Muscle layer of colon (tissue), 2 donors: Measurements from ENCODE around the gene GNG12.
A peak's percentile ranks its signal among the peaks of the same experiment; 100 is the strongest.

Experiments used
- H3K27ac ChIP-seq: one replicate; pipeline ENCODE4 v1.7.0; 2013; ENCODE audit warnings: low read depth, mild to moderate bottlenecking, low read length, moderate library complexity
- H3K27me3 ChIP-seq, 2 donors: one replicate each; pipeline ENCODE4 v1.7.0; 2013; ENCODE audit warnings: low read length in 2 of 2, mild to moderate bottlenecking in 2 of 2; ENCODE audit not compliant: insufficient read depth in 2 of 2, control insufficient read depth in 1 of 2
- H3K36me3 ChIP-seq: one replicate; pipeline ENCODE4 v1.7.0; 2013; ENCODE audit warnings: mild to moderate bottlenecking, low read length; ENCODE audit not compliant: insufficient read depth
- H3K4me1 ChIP-seq: one replicate; pipeline ENCODE4 v1.7.0; 2013; ENCODE audit warnings: mild to moderate bottlenecking, low read length; ENCODE audit not compliant: insufficient read depth
- H3K4me3 ChIP-seq, 2 donors: one replicate each; pipeline ENCODE4 v1.7.0; 2013; ENCODE audit warnings: low read length in 2 of 2, low read depth in 1 of 2, mild to moderate bottlenecking in 1 of 2, moderate library complexity in 1 of 2
- H3K9ac ChIP-seq: one replicate; pipeline ENCODE4 v1.7.0; 2013; ENCODE audit warnings: low read length
- H3K9me3 ChIP-seq: one replicate; pipeline ENCODE4 v1.7.0; 2013; ENCODE audit warnings: mild to moderate bottlenecking, low read length
- donor health status: abdominal sarcoma.
- donor health status: Adenocarcinoma of cecum.

GNG12 gene

DNA sequence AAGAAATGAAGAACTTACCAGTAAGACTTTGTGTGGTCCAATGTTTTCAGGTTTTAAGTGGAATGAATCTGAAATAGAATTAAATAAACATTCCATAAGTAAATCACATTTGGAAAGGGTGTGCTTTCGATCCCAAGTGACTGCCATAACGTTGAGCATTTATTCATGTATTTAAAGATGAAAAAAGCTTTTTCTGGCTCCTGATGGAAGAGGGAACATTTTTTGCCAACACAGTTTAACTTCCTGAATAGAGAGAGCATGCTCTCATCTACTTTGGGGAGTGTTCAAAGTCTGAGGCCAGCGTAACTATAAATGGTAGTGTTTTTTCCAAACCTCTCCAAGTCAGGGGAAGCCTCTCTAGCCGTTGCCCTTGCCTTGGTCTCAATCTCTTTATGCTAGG is 55.8 kb downstream of the GNG12 start:
- peak overlapping the region; percentile 14 for H3K27ac ChIP-seq
- no peaks in the 10 kb centered on the region for H3K9me3 ChIP-seq
- H3K4me1 ChIP-seq: peaks cover 12% of the 10 kb centered on the region
- no peak overlapping the region for H3K4me3 ChIP-seq
- H3K36me3 ChIP-seq: no peaks in the 10 kb centered on the region
- no peak overlapping the region for H3K9ac ChIP-seq
- H3K27me3 ChIP-seq: no peaks in the 10 kb centered on the region

- no peaks in the 10 kb centered on the region for H3K27me3 ChIP-seq
- H3K4me3 ChIP-seq: no peak overlapping the region
- H3K4me1 ChIP-seq: peaks cover 12% of the 10 kb centered on the region
- no peaks in the 10 kb centered on the region for H3K9me3 ChIP-seq
- no peak overlapping the region for H3K9ac ChIP-seq
- H3K27ac ChIP-seq: no peak overlapping the region
- no peaks in the 10 kb centered on the region for H3K36me3 ChIP-seq
Measured at GRCh38 chr1:67777016-67777415, 56.3 kb downstream of the GNG12 start.

DNA sequence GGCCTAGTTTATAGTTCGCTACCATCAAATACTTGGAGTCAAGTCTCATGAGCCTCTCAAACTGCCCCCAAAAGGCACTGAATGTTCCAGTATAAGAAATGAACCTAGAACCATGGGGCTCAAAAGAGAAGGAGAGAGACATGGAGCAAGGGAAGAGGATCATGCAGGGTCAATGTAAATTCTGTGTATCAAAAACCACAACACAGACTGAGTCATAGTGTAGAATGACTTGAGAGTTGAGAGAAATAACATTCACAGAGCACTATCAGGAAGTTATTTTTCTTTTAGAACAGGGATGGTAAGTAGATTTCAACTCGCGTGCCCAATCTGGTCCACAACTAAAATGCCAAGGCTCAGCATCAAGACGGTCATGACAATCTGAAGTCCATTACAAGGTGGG is 59.8 kb downstream of the GNG12 start:
- H3K9me3 ChIP-seq: no peaks in the 10 kb centered on the region
- no peaks in the 10 kb centered on the region for H3K27me3 ChIP-seq
- no peaks in the 10 kb centered on the region for H3K36me3 ChIP-seq
- no peak overlapping the region for H3K27ac ChIP-seq
- H3K4me3 ChIP-seq: no peak overlapping the region
- H3K9ac ChIP-seq: no peak overlapping the region
- no peaks in the 10 kb centered on the region for H3K4me1 ChIP-seq

GRCh38 chr1:67771749-67772148 is 61.5 kb downstream of the GNG12 start:
- no peaks in the 10 kb centered on the region for H3K9me3 ChIP-seq
- H3K27ac ChIP-seq: no peak overlapping the region
- H3K4me3 ChIP-seq: no peak overlapping the region
- H3K9ac ChIP-seq: no peak overlapping the region
- no peaks in the 10 kb centered on the region for H3K4me1 ChIP-seq
- no peaks in the 10 kb centered on the region for H3K27me3 ChIP-seq
- H3K36me3 ChIP-seq: no peaks in the 10 kb centered on the region

GRCh38 chr1:67771152-67771551 is 62.1 kb downstream of the GNG12 start:
- no peak overlapping the region for H3K4me3 ChIP-seq
- no peak overlapping the region for H3K27ac ChIP-seq
- H3K36me3 ChIP-seq: no peaks in the 10 kb centered on the region
- no peaks in the 10 kb centered on the region for H3K27me3 ChIP-seq
- no peaks in the 10 kb centered on the region for H3K9me3 ChIP-seq
- no peak overlapping the region for H3K9ac ChIP-seq
- H3K4me1 ChIP-seq: no peaks in the 10 kb centered on the region

DNA sequence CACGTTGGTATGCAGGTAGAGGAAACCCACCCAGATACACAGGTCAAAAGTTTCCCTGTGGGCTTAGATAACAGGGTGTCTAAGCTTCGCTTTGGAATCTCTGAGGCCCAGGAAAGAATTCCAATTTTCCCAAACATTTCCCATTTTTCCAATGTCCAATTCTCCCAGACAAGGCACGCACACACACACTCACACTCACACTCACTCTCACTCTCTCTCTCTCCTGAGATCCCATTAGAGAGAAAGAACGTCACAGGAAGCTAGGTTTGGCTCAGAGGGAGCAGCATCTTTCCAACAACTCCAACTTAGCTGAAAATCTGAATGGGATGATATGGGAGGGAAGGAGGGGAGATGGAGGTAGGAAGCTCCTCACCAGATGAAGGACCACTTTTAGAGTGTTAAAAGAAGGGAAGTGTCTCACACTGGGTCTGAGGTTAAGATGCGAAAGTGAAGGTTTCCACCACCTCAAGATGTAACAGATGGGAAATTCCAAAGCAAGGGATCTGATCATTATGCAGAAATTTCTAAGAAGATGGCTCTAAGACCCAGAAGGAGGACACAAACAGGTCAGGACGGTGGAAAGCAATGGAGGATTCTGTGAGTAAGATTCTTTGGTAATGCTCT is 63.5 kb downstream of the GNG12 start:
- H3K27ac ChIP-seq: no peak overlapping the region
- H3K9ac ChIP-seq: no peak overlapping the region
- H3K36me3 ChIP-seq: no peaks in the 10 kb centered on the region
- no peak overlapping the region for H3K4me3 ChIP-seq
- H3K27me3 ChIP-seq: no peaks in the 10 kb centered on the region
- H3K9me3 ChIP-seq: no peaks in the 10 kb centered on the region
- H3K4me1 ChIP-seq: peaks cover 5% of the 10 kb centered on the region

DNA sequence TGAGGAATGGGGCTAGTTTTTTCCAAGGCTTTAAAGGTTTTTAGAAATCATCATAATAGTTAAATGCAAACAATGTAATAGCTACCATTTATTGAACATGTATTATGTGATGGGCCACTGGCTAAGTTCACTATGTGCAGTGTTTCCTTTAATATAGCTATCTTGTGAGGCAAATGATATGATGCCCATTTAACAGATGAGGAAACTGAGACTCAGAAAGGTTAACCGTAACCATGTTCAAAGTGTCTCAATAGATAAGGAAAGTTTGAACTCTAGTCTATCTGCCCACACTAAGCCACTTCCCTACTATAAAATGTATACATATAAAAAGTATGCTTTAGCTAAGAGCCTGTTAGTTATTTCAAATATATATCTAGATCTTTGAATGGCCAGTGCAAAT is 64.8 kb downstream of the GNG12 start:
- Histone ChIP-seq H3K27ac (no peak overlapping the region), H3K9ac (no peak overlapping the region), H3K27me3 (no peaks in the 10 kb centered on the region), H3K9me3 (no peaks in the 10 kb centered on the region), H3K4me1 (peaks cover 5% of the 10 kb centered on the region), H3K36me3 (no peaks in the 10 kb centered on the region), H3K4me3 (no peak overlapping the region)

DNA sequence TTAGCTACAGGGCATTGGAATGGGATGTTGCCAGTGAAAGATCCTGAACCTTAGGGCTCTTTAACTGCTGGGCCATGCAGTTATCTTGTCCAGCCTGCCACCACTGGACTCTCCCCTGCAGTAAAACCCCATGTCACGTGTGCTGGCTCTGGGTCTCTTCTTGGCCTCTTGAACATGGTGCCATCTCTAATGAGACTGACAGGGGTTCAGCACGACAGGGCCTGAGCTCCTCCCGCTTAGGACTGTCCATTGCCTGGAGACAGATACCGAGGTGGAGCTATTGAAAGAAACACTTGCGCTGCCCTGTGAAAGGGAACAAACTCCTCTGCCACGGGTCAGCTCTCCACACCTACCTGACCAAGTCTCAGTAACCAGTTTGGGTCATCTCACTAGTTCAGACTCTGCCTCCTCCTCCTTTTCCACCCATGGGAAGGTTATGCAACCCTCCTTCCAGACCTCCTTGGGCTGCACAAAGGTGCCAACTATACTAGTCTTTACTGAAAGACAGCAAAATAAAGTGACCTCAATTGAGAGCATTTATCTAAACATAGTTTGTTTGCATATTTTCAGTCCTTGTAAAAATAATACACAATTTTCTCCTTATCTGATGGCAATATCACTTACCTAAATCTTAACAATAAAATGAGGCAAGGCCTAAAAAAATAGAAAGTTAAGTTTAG is 66.0 kb downstream of the GNG12 start:
- peaks cover 5% of the 10 kb centered on the region for H3K4me1 ChIP-seq

DNA sequence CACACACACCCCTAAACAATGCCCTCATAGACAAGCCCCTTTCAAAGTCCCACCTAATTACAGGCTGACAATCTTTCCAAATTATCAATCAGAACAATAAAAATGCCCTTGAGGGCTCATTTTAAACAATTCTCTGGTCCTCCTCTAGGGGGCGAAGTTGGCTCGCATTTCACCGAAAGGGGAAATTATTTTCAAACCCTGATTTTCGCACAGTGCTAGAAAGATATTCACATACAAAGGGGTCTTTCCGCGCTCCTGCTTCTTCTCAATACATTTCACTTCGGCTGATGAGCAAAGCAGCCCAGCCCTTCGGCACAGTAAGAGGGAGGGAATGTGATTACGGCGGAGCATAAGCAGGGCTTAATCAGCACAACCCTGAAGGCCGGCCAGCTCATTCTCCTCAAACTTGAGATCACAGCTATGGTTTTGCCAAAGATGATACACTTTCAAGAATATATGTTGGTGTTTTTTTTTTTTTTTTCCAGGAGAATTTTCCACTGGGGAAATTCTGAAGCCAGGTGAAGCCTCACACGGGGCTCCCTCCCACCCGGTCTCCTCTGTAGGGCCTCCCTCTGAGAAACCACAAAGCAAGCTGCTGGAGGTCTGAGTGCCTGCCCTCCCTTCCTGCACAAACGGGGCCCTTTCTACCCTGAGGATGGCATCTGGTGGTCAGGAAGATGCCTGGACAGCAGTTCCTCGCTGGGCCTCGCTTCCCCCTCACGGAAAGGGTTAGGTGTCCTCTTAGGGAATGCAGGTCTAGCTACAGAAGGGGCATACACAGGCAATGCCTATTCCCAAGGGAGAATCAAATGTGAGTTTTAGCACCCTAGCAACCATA is 66.9 kb downstream of the GNG12 start:
- Histone ChIP-seq H3K4me1 (peaks cover 5% of the 10 kb centered on the region), H3K4me3 (peak overlapping the region in 1 of 2 donors; percentile 21), H3K27ac (peak overlapping the region; percentile 12), H3K9ac (peak overlapping the region; percentile 14), H3K9me3 (no peaks in the 10 kb centered on the region), H3K36me3 (no peaks in the 10 kb centered on the region), H3K27me3 (no peaks in the 10 kb centered on the region)

More for the DNA sequence above, 66.0 kb downstream of the GNG12 start:
- Histone ChIP-seq H3K27me3 (no peaks in the 10 kb centered on the region), H3K9me3 (no peaks in the 10 kb centered on the region), H3K27ac (no peak overlapping the region), H3K36me3 (no peaks in the 10 kb centered on the region), H3K9ac (no peak overlapping the region), H3K4me3 (no peak overlapping the region)

GRCh38 chr1:67764633-67765032 is 68.6 kb downstream of the GNG12 start:
- Histone ChIP-seq H3K4me1 (peaks cover 10% of the 10 kb centered on the region), H3K27ac (no peak overlapping the region), H3K4me3 (no peak overlapping the region), H3K9me3 (no peaks in the 10 kb centered on the region), H3K9ac (no peak overlapping the region), H3K36me3 (no peaks in the 10 kb centered on the region), H3K27me3 (no peaks in the 10 kb centered on the region)

DNA sequence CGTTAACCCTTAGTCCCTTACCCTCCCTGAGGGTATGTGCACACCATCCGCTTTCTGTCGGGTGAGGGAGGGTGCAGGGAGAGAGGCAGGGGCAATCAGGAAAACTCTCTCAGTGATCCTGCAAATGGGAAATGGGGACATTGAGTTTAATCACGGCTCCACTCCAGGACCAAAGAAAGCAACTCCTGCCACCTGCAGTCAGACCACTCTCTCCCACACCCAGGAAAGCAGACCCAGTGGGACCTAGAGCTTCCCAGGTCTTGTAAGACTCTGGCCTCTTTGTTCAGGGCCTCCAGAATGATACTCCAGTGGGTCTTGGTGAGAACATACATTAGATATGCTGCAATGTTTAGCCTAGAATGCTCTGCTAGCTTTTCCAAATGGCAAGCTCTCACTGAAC is 71.5 kb downstream of the GNG12 start:
- Histone ChIP-seq H3K27ac (no peak overlapping the region), H3K4me3 (no peak overlapping the region), H3K4me1 (peaks cover 12% of the 10 kb centered on the region)

More for the DNA sequence above, 71.5 kb downstream of the GNG12 start:
- Histone ChIP-seq H3K9me3 (no peaks in the 10 kb centered on the region), H3K9ac (no peak overlapping the region), H3K36me3 (no peaks in the 10 kb centered on the region), H3K27me3 (no peaks in the 10 kb centered on the region)
